HepG2 (cell line): ENCODE data around the gene PIP4K2B. TPM values are rescaled to one million over a fixed set of nuclear protein-coding genes. Genes with fewer than 3 reads are reported as not detected.

Source experiments
- DNMT3B ChIP-seq: conservative IDR thresholded peaks from 2 replicates; pipeline ENCODE4 v1.6.1; 2016; ENCODE audit warnings: missing biosample characterization, control low read depth
- KAT2B ChIP-seq: fragments of 150-350 bp; IDR thresholded peaks from 2 replicates; pipeline ENCODE4 v1.6.1; 2014; ENCODE audit warnings: low read depth, low read length, borderline replicate concordance
- MAF1 ChIP-seq: sonication (generic); formaldehyde crosslinking; IDR thresholded peaks from 2 replicates; pipeline ENCODE4 v1.5.0; 2020; ENCODE audit warnings: missing genetic modification reagents, borderline replicate concordance
- PHB2 ChIP-seq: fragments of 450-650 bp; IDR thresholded peaks from 2 replicates; pipeline ENCODE4 v1.6.1; 2018; ENCODE audit not compliant: partially characterized antibody
- PHF5A ChIP-seq: IDR thresholded peaks from one replicate; pipeline ENCODE4 v1.6.1; 2018; ENCODE audit warnings: low read depth, missing genetic modification reagents; ENCODE audit not compliant: unreplicated experiment
- PHF8 ChIP-seq: sonication (generic); formaldehyde crosslinking; IDR thresholded peaks from 2 replicates; pipeline ENCODE4 v1.5.0; 2020; ENCODE audit warnings: missing genetic modification reagents
- RELA ChIP-seq: sonication (generic); formaldehyde crosslinking; IDR thresholded peaks from 2 replicates; pipeline ENCODE4 v1.4.0; 2020; ENCODE audit warnings: missing genetic modification reagents
- SALL2 ChIP-seq: sonication (generic); formaldehyde crosslinking; IDR thresholded peaks from 2 replicates; pipeline ENCODE4 v1.8.1; 2023; ENCODE audit warnings: mild to moderate bottlenecking, missing genetic modification reagents, inconsistent platforms
- ZNF343 ChIP-seq: sonication (generic); formaldehyde crosslinking; IDR thresholded peaks from 2 replicates; pipeline ENCODE4 v1.4.0; 2020; ENCODE audit warnings: mild to moderate bottlenecking, missing genetic modification reagents
- ZNF546 ChIP-seq: sonication (generic); formaldehyde crosslinking; conservative IDR thresholded peaks from 2 replicates; pipeline ENCODE4 v1.8.1; 2023; ENCODE audit warnings: mild to moderate bottlenecking, missing genetic modification reagents
- ZNF605 ChIP-seq: sonication (generic); formaldehyde crosslinking; IDR thresholded peaks from 2 replicates; pipeline ENCODE4 v1.8.0; 2022; ENCODE audit warnings: mild to moderate bottlenecking, missing genetic modification reagents
- ZSCAN29 ChIP-seq: sonication (generic); formaldehyde crosslinking; conservative IDR thresholded peaks from 2 replicates; pipeline ENCODE4 v1.4.0; 2020; ENCODE audit warnings: mild to moderate bottlenecking, missing genetic modification reagents
- ZSCAN31 ChIP-seq: sonication (generic); formaldehyde crosslinking; IDR thresholded peaks from 2 replicates; pipeline ENCODE4 v1.5.0; 2020; ENCODE audit warnings: low read depth, mild to moderate bottlenecking, missing genetic modification reagents
- polyA plus RNA-seq, 8 experiments: library from polyadenylated mRNA; depleted of rRNA in 3 of 8; stranded (reverse) in 7 of 8; unstranded in 1 of 8; fragments of >200 nt; fragmentation: Illumina TruSeq in 4 of 8; extraction: Trizol in 4 of 8; gene quantifications; 2 replicates each; pipeline versions ENCODE4 v1.2.1 to v1.2.3, GENCODE V29; 2011 to 2016; ENCODE audit warnings: low read depth in 4 of 8, missing spikeins in 1 of 8, mixed read lengths in 1 of 8; ENCODE audit not compliant: insufficient read depth in 1 of 8
- total RNA-seq, 5 experiments: library from RNA; depleted of rRNA; stranded (reverse); fragments of >200 nt; fragmentation: Illumina TruSeq; extraction: Trizol; gene quantifications; 2 replicates each; pipeline ENCODE4 v1.2.3, GENCODE V29; 2016; ENCODE audit warnings: low read depth in 1 of 5
- TF ChIP-seq, protein P1 (sequence below), 2 experiments: sonication (generic) in 1 of 2; formaldehyde crosslinking in 1 of 2; IDR thresholded peaks; 2 replicates each; pipeline versions ENCODE4 v1.4.0 to v1.6.1; 2016 to 2020; ENCODE audit warnings: borderline replicate concordance in 1 of 2, low read depth in 1 of 2, mild to moderate bottlenecking in 1 of 2, missing genetic modification reagents in 1 of 2
- TF ChIP-seq, protein P2 (sequence below): IDR thresholded peaks from 2 replicates; pipeline ENCODE4 v1.4.0; 2020; ENCODE audit warnings: mild to moderate bottlenecking, missing genetic modification reagents
- TF ChIP-seq, protein P3 (sequence below): sonication (generic); formaldehyde crosslinking; IDR thresholded peaks from 2 replicates; pipeline ENCODE4 v1.8.0; 2022; ENCODE audit warnings: mild to moderate bottlenecking, missing genetic modification reagents; ENCODE audit not compliant: insufficient replicate concordance
- TF ChIP-seq, protein P4 (sequence below): IDR thresholded peaks from 2 replicates; pipeline ENCODE4 v1.6.1; 2016; ENCODE audit warnings: missing compliant biosample characterization, missing genetic modification reagents, borderline replicate concordance

PIP4K2B gene
- total and polyA plus RNA-seq, 2 of the 13 experiments (the other 11 are each of a cell fraction or from before 2014, with no cell fraction given), result 20.4 to 54.0 TPM

DNA sequence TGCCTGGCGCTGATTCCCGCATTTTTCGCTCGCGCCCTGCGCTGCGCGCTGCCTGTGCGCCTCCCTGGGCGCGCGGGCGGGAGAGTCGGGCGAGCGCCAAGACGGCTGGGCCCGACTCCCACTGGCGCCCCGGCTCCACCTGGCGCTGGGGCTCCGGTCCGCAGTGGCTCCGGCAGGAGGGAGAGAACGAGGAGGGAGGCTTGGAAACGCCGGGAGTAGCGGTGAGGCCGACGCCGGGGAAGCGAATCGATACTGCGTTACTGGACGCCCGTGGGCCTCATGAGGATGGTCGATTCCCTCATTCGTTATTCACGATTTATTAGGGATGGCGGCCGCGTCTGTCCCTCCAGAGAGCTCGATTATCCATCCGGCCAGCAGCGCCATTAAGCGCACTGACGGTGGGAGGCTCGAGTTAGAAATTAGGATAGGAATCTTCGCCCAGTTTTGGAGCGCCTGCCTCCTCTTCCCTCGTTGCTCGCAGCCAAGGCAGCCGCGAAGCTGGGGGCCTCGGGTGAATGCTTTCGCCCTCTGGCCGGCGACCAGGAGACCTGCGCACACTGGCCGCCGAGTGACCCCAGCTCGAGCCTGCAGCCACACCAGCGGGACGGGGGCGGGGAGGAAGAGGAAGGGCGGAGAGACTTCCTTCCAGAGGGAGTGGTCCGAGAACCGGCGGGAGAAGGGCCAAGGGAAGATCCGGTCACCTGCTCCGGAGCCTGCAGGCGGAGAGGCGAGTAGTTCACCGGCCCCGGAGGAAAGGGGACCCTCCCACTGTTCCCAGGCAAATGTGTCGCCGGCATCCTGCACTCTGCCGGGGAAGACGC lies 49.9 kb downstream of the PIP4K2B start (continued):
- TF ChIP-seq, protein P1, sequence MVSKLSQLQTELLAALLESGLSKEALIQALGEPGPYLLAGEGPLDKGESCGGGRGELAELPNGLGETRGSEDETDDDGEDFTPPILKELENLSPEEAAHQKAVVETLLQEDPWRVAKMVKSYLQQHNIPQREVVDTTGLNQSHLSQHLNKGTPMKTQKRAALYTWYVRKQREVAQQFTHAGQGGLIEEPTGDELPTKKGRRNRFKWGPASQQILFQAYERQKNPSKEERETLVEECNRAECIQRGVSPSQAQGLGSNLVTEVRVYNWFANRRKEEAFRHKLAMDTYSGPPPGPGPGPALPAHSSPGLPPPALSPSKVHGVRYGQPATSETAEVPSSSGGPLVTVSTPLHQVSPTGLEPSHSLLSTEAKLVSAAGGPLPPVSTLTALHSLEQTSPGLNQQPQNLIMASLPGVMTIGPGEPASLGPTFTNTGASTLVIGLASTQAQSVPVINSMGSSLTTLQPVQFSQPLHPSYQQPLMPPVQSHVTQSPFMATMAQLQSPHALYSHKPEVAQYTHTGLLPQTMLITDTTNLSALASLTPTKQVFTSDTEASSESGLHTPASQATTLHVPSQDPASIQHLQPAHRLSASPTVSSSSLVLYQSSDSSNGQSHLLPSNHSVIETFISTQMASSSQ (IDR thresholded peaks at IDR 0.05; ENCODE audit: low read depth), result no peak
- TF ChIP-seq, protein P1 (CRISPR knock-in tag; IDR thresholded peaks at IDR 0.05; ENCODE audit: borderline replicate concordance), result 0 out of 2 replicates have a peak, but pooled peaks have one; percentile 61
- peak; percentile 88; the same call in 1 of the 2 replicates for TF ChIP-seq SALL2 (CRISPR knock-in tag)
- no peak for TF ChIP-seq PHB2
- TF ChIP-seq MAF1, result peak; percentile 81; the same call in 1 of the 2 replicates
- peak; percentile 84 for TF ChIP-seq ZNF605 (CRISPR knock-in tag)
- TF ChIP-seq, protein P2, sequence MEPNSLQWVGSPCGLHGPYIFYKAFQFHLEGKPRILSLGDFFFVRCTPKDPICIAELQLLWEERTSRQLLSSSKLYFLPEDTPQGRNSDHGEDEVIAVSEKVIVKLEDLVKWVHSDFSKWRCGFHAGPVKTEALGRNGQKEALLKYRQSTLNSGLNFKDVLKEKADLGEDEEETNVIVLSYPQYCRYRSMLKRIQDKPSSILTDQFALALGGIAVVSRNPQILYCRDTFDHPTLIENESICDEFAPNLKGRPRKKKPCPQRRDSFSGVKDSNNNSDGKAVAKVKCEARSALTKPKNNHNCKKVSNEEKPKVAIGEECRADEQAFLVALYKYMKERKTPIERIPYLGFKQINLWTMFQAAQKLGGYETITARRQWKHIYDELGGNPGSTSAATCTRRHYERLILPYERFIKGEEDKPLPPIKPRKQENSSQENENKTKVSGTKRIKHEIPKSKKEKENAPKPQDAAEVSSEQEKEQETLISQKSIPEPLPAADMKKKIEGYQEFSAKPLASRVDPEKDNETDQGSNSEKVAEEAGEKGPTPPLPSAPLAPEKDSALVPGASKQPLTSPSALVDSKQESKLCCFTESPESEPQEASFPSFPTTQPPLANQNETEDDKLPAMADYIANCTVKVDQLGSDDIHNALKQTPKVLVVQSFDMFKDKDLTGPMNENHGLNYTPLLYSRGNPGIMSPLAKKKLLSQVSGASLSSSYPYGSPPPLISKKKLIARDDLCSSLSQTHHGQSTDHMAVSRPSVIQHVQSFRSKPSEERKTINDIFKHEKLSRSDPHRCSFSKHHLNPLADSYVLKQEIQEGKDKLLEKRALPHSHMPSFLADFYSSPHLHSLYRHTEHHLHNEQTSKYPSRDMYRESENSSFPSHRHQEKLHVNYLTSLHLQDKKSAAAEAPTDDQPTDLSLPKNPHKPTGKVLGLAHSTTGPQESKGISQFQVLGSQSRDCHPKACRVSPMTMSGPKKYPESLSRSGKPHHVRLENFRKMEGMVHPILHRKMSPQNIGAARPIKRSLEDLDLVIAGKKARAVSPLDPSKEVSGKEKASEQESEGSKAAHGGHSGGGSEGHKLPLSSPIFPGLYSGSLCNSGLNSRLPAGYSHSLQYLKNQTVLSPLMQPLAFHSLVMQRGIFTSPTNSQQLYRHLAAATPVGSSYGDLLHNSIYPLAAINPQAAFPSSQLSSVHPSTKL (CRISPR knock-in tag), result peak; percentile 61; the same call in 1 of the 2 replicates
- TF ChIP-seq KAT2B, result peak; percentile 47; the same call in 1 of the 2 replicates
- TF ChIP-seq DNMT3B, result no peak; the same call in 1 of the 2 replicates
- no peak for TF ChIP-seq ZNF546 (CRISPR knock-in tag)
- TF ChIP-seq ZSCAN29 (CRISPR knock-in tag), result peak; percentile 51; the same call in 1 of the 2 replicates
- TF ChIP-seq PHF8, result peak; percentile 75
- TF ChIP-seq PHF5A (CRISPR knock-in tag), result peak; percentile 88
- TF ChIP-seq ZNF343 (CRISPR knock-in tag), result peak; percentile 77; the same call in 1 of the 2 replicates
- peak; percentile 92; the same call in 1 of the 2 replicates for TF ChIP-seq ZSCAN31 (CRISPR knock-in tag)
- TF ChIP-seq, protein P3, sequence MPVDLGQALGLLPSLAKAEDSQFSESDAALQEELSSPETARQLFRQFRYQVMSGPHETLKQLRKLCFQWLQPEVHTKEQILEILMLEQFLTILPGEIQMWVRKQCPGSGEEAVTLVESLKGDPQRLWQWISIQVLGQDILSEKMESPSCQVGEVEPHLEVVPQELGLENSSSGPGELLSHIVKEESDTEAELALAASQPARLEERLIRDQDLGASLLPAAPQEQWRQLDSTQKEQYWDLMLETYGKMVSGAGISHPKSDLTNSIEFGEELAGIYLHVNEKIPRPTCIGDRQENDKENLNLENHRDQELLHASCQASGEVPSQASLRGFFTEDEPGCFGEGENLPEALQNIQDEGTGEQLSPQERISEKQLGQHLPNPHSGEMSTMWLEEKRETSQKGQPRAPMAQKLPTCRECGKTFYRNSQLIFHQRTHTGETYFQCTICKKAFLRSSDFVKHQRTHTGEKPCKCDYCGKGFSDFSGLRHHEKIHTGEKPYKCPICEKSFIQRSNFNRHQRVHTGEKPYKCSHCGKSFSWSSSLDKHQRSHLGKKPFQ (CRISPR knock-in tag), result peak; percentile 71
- TF ChIP-seq, protein P4, sequence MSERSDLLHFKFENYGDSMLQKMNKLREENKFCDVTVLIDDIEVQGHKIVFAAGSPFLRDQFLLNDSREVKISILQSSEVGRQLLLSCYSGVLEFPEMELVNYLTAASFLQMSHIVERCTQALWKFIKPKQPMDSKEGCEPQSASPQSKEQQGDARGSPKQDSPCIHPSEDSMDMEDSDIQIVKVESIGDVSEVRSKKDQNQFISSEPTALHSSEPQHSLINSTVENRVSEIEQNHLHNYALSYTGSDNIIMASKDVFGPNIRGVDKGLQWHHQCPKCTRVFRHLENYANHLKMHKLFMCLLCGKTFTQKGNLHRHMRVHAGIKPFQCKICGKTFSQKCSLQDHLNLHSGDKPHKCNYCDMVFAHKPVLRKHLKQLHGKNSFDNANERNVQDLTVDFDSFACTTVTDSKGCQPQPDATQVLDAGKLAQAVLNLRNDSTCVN (CRISPR knock-in tag), result no peak; the same call in 1 of the 2 replicates
- 0 out of 2 replicates have a peak, but pooled peaks have one; percentile 76 for TF ChIP-seq RELA (CRISPR knock-in tag)
